Measurements from ENCODE around the gene SIL1.

SIL1 gene

GRCh38 chr5:138972230-138972629, 225.9 kb downstream of the SIL1 start:
- no peak overlapping the region for H3K9ac ChIP-seq (ENCODE audit: low read depth, low read length)
- no peaks in the 10 kb centered on the region for H3K9me3 ChIP-seq (ENCODE audit: control insufficient read depth, insufficient read depth, low read length)
- H3K4me1 ChIP-seq (ENCODE audit: insufficient read depth, low read length) = peaks cover 9% of the 10 kb centered on the region
- H3K36me3 ChIP-seq (ENCODE audit: insufficient read depth, low read length) = no peaks in the 10 kb centered on the region

- no peak overlapping the region for H3K9ac ChIP-seq (ENCODE audit: low read depth, low read length)
- H3K4me1 ChIP-seq (ENCODE audit: insufficient read depth, low read length) = peaks cover 8% of the 10 kb centered on the region
- no peaks in the 10 kb centered on the region for H3K9me3 ChIP-seq (ENCODE audit: control insufficient read depth, insufficient read depth, low read length)
- H3K36me3 ChIP-seq (ENCODE audit: insufficient read depth, low read length) = no peaks in the 10 kb centered on the region
Observed at GRCh38 chr5:138969323-138970002, 228.7 kb downstream of the SIL1 start.

- peaks cover 11% of the 10 kb centered on the region for H3K4me1 ChIP-seq (ENCODE audit: insufficient read depth, low read length)
- no peaks in the 10 kb centered on the region for H3K36me3 ChIP-seq (ENCODE audit: insufficient read depth, low read length)
- H3K9me3 ChIP-seq (ENCODE audit: control insufficient read depth, insufficient read depth, low read length) = no peaks in the 10 kb centered on the region
- H3K9ac ChIP-seq (ENCODE audit: low read depth, low read length) = no peak overlapping the region
Observed at GRCh38 chr5:138968601-138969000, 229.6 kb downstream of the SIL1 start.

- Histone ChIP-seq H3K9me3 (ENCODE audit: control insufficient read depth, insufficient read depth, low read length) (no peaks in the 10 kb centered on the region), H3K36me3 (ENCODE audit: insufficient read depth, low read length) (no peaks in the 10 kb centered on the region), H3K4me1 (ENCODE audit: insufficient read depth, low read length) (peaks cover 18% of the 10 kb centered on the region), H3K9ac (ENCODE audit: low read depth, low read length) (no peak overlapping the region)
Observed at GRCh38 chr5:138967791-138968448, 230.2 kb downstream of the SIL1 start.

- H3K4me1 ChIP-seq (ENCODE audit: insufficient read depth, low read length) = peaks cover 23% of the 10 kb centered on the region
- H3K9me3 ChIP-seq (ENCODE audit: control insufficient read depth, insufficient read depth, low read length) = no peaks in the 10 kb centered on the region
- no peak overlapping the region for H3K9ac ChIP-seq (ENCODE audit: low read depth, low read length)
- no peaks in the 10 kb centered on the region for H3K36me3 ChIP-seq (ENCODE audit: insufficient read depth, low read length)
Observed at GRCh38 chr5:138966236-138966985, 231.8 kb downstream of the SIL1 start.

GRCh38 chr5:138965626-138966025, 232.5 kb downstream of the SIL1 start:
- Histone ChIP-seq H3K36me3 (ENCODE audit: insufficient read depth, low read length) (no peaks in the 10 kb centered on the region), H3K9ac (ENCODE audit: low read depth, low read length) (no peak overlapping the region), H3K9me3 (ENCODE audit: control insufficient read depth, insufficient read depth, low read length) (no peaks in the 10 kb centered on the region), H3K4me1 (ENCODE audit: insufficient read depth, low read length) (peaks cover 23% of the 10 kb centered on the region)

- Histone ChIP-seq H3K4me1 (ENCODE audit: insufficient read depth, low read length) (peaks cover 23% of the 10 kb centered on the region), H3K9ac (ENCODE audit: low read depth, low read length) (no peak overlapping the region), H3K9me3 (ENCODE audit: control insufficient read depth, insufficient read depth, low read length) (no peaks in the 10 kb centered on the region), H3K36me3 (ENCODE audit: insufficient read depth, low read length) (no peaks in the 10 kb centered on the region)
Observed at GRCh38 chr5:138964647-138965201, 233.4 kb downstream of the SIL1 start.

- no peaks in the 10 kb centered on the region for H3K36me3 ChIP-seq (ENCODE audit: insufficient read depth, low read length)
- peaks cover 23% of the 10 kb centered on the region for H3K4me1 ChIP-seq (ENCODE audit: insufficient read depth, low read length)
- H3K9ac ChIP-seq (ENCODE audit: low read depth, low read length) = no peak overlapping the region
- no peaks in the 10 kb centered on the region for H3K9me3 ChIP-seq (ENCODE audit: control insufficient read depth, insufficient read depth, low read length)
Observed at GRCh38 chr5:138963763-138964371, 234.3 kb downstream of the SIL1 start.

- no peak overlapping the region for H3K9ac ChIP-seq (ENCODE audit: low read depth, low read length)
- no peaks in the 10 kb centered on the region for H3K36me3 ChIP-seq (ENCODE audit: insufficient read depth, low read length)
- no peaks in the 10 kb centered on the region for H3K9me3 ChIP-seq (ENCODE audit: control insufficient read depth, insufficient read depth, low read length)
- peaks cover 23% of the 10 kb centered on the region for H3K4me1 ChIP-seq (ENCODE audit: insufficient read depth, low read length)
Observed at GRCh38 chr5:138962614-138963370, 235.4 kb downstream of the SIL1 start.

GRCh38 chr5:138961729-138962128, 236.4 kb downstream of the SIL1 start:
- no peak overlapping the region for H3K9ac ChIP-seq (ENCODE audit: low read depth, low read length)
- H3K36me3 ChIP-seq (ENCODE audit: insufficient read depth, low read length) = no peaks in the 10 kb centered on the region
- H3K4me1 ChIP-seq (ENCODE audit: insufficient read depth, low read length) = peaks cover 23% of the 10 kb centered on the region
- H3K9me3 ChIP-seq (ENCODE audit: control insufficient read depth, insufficient read depth, low read length) = no peaks in the 10 kb centered on the region

GRCh38 chr5:138961221-138961620, 236.9 kb downstream of the SIL1 start:
- Histone ChIP-seq H3K9me3 (ENCODE audit: control insufficient read depth, insufficient read depth, low read length) (no peaks in the 10 kb centered on the region), H3K9ac (ENCODE audit: low read depth, low read length) (no peak overlapping the region), H3K36me3 (ENCODE audit: insufficient read depth, low read length) (no peaks in the 10 kb centered on the region), H3K4me1 (ENCODE audit: insufficient read depth, low read length) (peaks cover 23% of the 10 kb centered on the region)

- Histone ChIP-seq H3K4me1 (ENCODE audit: insufficient read depth, low read length) (peaks cover 23% of the 10 kb centered on the region), H3K9me3 (ENCODE audit: control insufficient read depth, insufficient read depth, low read length) (no peaks in the 10 kb centered on the region)
Observed at GRCh38 chr5:138960145-138960692, 237.9 kb downstream of the SIL1 start.

GRCh38 chr5:138956801-138957200, 241.4 kb downstream of the SIL1 start:
- Histone ChIP-seq H3K9me3 (ENCODE audit: control insufficient read depth, insufficient read depth, low read length) (no peaks in the 10 kb centered on the region), H3K4me1 (ENCODE audit: insufficient read depth, low read length) (no peaks in the 10 kb centered on the region; the same call in 1 of the 2 replicates), H3K9ac (ENCODE audit: low read depth, low read length) (no peak overlapping the region), H3K36me3 (ENCODE audit: insufficient read depth, low read length) (no peaks in the 10 kb centered on the region)

More at GRCh38 chr5:138960145-138960692, 237.9 kb downstream of the SIL1 start:
- Histone ChIP-seq H3K9ac (ENCODE audit: low read depth, low read length) (no peak overlapping the region), H3K36me3 (ENCODE audit: insufficient read depth, low read length) (no peaks in the 10 kb centered on the region)

All from ES-I3 (cell line).